Fibroblast of lung (primary cell): ENCODE results near the gene FOXL3. TPM values are rescaled to one million over a fixed set of nuclear protein-coding genes. Genes with fewer than 3 reads are reported as not detected.

Experiments
- DNase-seq, 2 donors: peaks; one replicate each; pipeline versions ENCODE4 v3.0.0 to v3.0.0-alpha.2; 2010; ENCODE audit warnings: low read depth in 2 of 2
- H2AFZ ChIP-seq: 2 replicates; pipeline ENCODE4 v1.5.1; 2012; ENCODE audit warnings: low read length, control low read depth, inconsistent platforms
- H3K27ac ChIP-seq: 2 replicates; pipeline ENCODE4 v1.5.1; 2011; ENCODE audit warnings: low read length, control low read depth; ENCODE audit not compliant: insufficient read depth
- H3K27me3 ChIP-seq: 2 replicates; pipeline ENCODE4 v1.5.1; 2011; ENCODE audit warnings: mild to moderate bottlenecking, low read length; ENCODE audit not compliant: control insufficient read depth, insufficient read depth
- H3K36me3 ChIP-seq: 2 replicates; pipeline ENCODE4 v1.5.1; 2011; ENCODE audit warnings: low read length; ENCODE audit not compliant: control insufficient read depth, insufficient read depth
- H3K4me1 ChIP-seq: 2 replicates; pipeline ENCODE4 v1.5.1; 2011; ENCODE audit warnings: low read length; ENCODE audit not compliant: control insufficient read depth, insufficient read depth; ENCODE audit errors: extremely low read depth
- H3K4me2 ChIP-seq: 2 replicates; pipeline ENCODE4 v1.5.1; 2011; ENCODE audit warnings: low read length, control low read depth; ENCODE audit not compliant: insufficient read depth; ENCODE audit errors: extremely low read depth
- H3K4me3 ChIP-seq, 4 experiments: fragments of 200-600 bp in 1 of 4; sonication (generic) in 1 of 4; replicated peaks in 1 of 4; 2 replicates each; pipeline ENCODE4 v1.5.1; 2011 to 2016; ENCODE audit warnings: low read length in 4 of 4, low read depth in 3 of 4, mild to moderate bottlenecking in 3 of 4, control low read depth in 2 of 4, inconsistent platforms in 1 of 4, mixed read lengths in 1 of 4; ENCODE audit not compliant: insufficient read depth in 1 of 4; ENCODE audit errors: control extremely low read depth in 1 of 4
- H3K79me2 ChIP-seq: 2 replicates; pipeline ENCODE4 v1.5.1; 2012; ENCODE audit warnings: mild to moderate bottlenecking, low read length, inconsistent platforms; ENCODE audit not compliant: control insufficient read depth, insufficient read depth
- H3K9ac ChIP-seq: 2 replicates; pipeline ENCODE4 v1.5.1; 2011; ENCODE audit warnings: mild to moderate bottlenecking, low read length, control low read depth; ENCODE audit not compliant: insufficient read depth
- H3K9me3 ChIP-seq: 2 replicates; pipeline ENCODE4 v1.5.1; 2012; ENCODE audit warnings: low read depth, low read length; ENCODE audit not compliant: control insufficient read depth, insufficient read depth
- H4K20me1 ChIP-seq: 2 replicates; pipeline ENCODE4 v1.5.1; 2011; ENCODE audit warnings: low read length; ENCODE audit not compliant: control insufficient read depth, insufficient read depth; ENCODE audit errors: extremely low read depth
- EZH2 ChIP-seq: IDR thresholded peaks from 2 replicates; pipeline ENCODE4 v1.5.1; 2012; ENCODE audit warnings: low read length, control low read depth, mild to moderate bottlenecking; ENCODE audit errors: missing control alignments
- polyA plus RNA-seq, 2 donors: library from polyadenylated mRNA; depleted of rRNA in 1 of 2; stranded (reverse) in 1 of 2; unstranded in 1 of 2; fragments of >200 nt; gene quantifications; 2 replicates each; pipeline ENCODE4 v1.2.1, GENCODE V29; 2011 to 2012; ENCODE audit warnings: missing spikeins in 1 of 2
- total RNA-seq: library from RNA; depleted of rRNA; stranded (reverse); fragments of >200 nt; gene quantifications from 2 replicates; pipeline ENCODE4 v1.2.1, GENCODE V29; 2014
- TF ChIP-seq, protein P1 (sequence below), 2 donors: IDR thresholded peaks in 1 of 2; conservative IDR thresholded peaks in 1 of 2; 1 replicate in 1 of 2; 2 replicates in 1 of 2; pipeline ENCODE4 v1.5.1; 2011 to 2012; ENCODE audit warnings: low read length in 2 of 2, control low read depth in 1 of 2, inconsistent platforms in 1 of 2, low read depth in 1 of 2, mild to moderate bottlenecking in 1 of 2

FOXL3 gene
- total and polyA plus RNA-seq, 2 donors (not counting 1 experiment from before 2014, with no cell fraction given), result not detected

DNA sequence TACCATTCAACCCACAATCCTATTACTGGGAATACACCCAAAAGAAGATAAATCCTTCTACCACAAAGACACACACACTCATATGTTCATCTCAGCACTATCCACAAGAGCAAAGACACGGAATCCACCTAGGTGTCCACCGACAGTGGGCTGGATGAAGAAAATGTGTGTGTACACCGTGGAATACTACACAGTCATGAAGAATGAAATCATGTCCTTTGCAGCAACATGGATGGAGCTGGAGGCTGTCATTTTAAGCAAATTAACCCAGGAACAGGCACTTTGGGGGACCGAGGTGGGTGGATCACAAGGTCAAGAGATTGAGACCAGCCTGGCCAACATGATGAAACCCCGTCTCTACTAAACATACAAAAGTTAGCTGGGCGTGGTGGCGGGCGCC lies 8.3 kb upstream of the FOXL3 start:
- TF ChIP-seq, protein P1, sequence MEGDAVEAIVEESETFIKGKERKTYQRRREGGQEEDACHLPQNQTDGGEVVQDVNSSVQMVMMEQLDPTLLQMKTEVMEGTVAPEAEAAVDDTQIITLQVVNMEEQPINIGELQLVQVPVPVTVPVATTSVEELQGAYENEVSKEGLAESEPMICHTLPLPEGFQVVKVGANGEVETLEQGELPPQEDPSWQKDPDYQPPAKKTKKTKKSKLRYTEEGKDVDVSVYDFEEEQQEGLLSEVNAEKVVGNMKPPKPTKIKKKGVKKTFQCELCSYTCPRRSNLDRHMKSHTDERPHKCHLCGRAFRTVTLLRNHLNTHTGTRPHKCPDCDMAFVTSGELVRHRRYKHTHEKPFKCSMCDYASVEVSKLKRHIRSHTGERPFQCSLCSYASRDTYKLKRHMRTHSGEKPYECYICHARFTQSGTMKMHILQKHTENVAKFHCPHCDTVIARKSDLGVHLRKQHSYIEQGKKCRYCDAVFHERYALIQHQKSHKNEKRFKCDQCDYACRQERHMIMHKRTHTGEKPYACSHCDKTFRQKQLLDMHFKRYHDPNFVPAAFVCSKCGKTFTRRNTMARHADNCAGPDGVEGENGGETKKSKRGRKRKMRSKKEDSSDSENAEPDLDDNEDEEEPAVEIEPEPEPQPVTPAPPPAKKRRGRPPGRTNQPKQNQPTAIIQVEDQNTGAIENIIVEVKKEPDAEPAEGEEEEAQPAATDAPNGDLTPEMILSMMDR (conservative IDR thresholded peaks at IDR 0.05 in 1 of 2, IDR thresholded peaks at IDR 0.05 in 1 of 2; ENCODE audit: low read depth in 1 of 2, low read length in 2 of 2), result no peak
- TF ChIP-seq EZH2, result no peak
- Histone ChIP-seq H3K4me2 (no peak overlapping the region), H3K4me1 (no peaks in the 10 kb centered on the region), H3K79me2 (no peaks in the 10 kb centered on the region), H2AFZ (no peak overlapping the region), H3K9me3 (no peaks in the 10 kb centered on the region), H3K9ac (no peak overlapping the region), H3K27me3 (peaks cover 6% of the 10 kb centered on the region), H3K4me3 (no peak overlapping the region), H4K20me1 (no peaks in the 10 kb centered on the region), H3K36me3 (no peaks in the 10 kb centered on the region), H3K27ac (no peak overlapping the region)
- DNase-seq, result no peak

DNA sequence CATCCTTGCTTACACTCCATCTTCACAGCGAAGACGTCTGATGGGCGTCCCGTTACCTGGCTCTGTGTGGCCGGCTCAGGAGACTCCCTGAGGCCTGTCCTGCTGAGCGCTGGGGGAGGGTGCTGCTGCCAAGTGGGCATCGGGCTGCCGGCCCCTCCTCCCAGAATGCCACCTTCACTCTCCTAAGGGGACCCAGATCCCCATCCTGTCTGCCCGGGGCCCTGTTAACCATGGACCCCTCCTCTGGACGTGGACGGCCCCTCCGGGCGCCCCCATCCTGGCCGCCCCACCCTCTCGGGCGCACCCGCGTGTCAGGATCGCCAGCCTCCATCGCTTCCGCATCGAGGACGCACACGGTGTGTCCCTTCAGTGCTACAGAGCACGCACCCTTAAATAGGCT lies 7.3 kb upstream of the FOXL3 start:
- Histone ChIP-seq H3K36me3 (no peaks in the 10 kb centered on the region), H3K4me1 (no peaks in the 10 kb centered on the region), H3K4me3 (no peak overlapping the region), H4K20me1 (no peaks in the 10 kb centered on the region), H3K9ac (no peak overlapping the region), H2AFZ (no peak overlapping the region), H3K27ac (no peak overlapping the region), H3K4me2 (no peak overlapping the region), H3K79me2 (no peaks in the 10 kb centered on the region), H3K9me3 (no peaks in the 10 kb centered on the region), H3K27me3 (peaks cover 6% of the 10 kb centered on the region)
- TF ChIP-seq, protein P1 (conservative IDR thresholded peaks at IDR 0.05 in 1 of 2, IDR thresholded peaks at IDR 0.05 in 1 of 2; ENCODE audit: low read depth in 1 of 2, low read length in 2 of 2), result no peak
- TF ChIP-seq EZH2, result no peak
- DNase-seq, result no peak

DNA sequence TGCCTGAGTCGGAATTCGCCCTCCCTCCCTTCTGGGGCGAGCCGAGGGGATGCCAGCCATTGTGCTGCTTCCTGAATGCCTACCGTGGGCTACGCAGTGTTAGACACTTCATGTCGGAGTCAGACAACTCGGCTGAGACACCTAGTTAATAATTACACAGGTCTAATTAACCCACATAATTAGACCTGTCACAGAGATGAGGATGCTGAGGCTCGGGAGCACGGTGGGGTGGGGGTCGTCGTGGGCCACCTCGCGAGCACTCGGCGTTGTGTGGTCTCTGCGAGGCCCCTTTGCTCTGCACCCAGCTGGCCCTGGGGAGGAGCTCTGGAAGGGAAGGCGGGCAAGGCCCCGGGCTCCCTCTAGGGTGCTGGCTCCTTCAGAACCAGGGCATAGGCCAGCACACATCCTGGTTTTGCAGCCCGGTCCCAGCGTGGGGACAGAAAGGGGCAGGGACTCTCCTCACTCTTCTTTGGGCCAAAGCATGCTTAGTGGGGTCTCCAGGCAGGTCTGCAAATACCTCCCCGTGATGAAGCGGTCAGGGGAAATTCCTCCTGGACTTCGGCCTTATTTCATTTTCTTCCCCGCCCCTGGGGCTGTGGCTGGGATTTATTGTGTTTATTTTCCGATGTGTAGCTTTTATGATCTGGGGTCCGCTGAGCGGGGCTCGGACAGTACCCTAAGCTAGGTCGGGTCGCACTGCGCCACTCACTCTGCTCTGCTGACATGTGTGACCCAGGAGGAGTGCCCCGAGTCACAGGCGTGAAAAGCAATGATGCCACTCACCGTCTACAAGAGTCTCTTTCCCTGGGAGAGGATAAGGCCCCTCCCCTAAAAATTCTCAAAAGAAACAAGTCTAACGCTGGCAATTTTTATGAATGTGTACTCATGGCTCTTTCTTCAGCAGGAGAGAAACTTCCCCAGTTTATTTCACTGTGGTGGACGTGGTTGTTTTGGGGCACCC lies 4.9 kb upstream of the FOXL3 start:
- no peak for DNase-seq
- TF ChIP-seq, protein P1 (conservative IDR thresholded peaks at IDR 0.05 in 1 of 2, IDR thresholded peaks at IDR 0.05 in 1 of 2; ENCODE audit: low read depth in 1 of 2, low read length in 2 of 2), result no peak
- no peak for TF ChIP-seq EZH2
- H3K9me3 ChIP-seq, result no peaks in the 10 kb centered on the region

More for the DNA sequence above, 4.9 kb upstream of the FOXL3 start:
- Histone ChIP-seq H3K27me3 (peaks cover 19% of the 10 kb centered on the region), H3K4me2 (no peak overlapping the region), H3K79me2 (no peaks in the 10 kb centered on the region), H3K9ac (no peak overlapping the region), H3K4me3 (no peak overlapping the region), H2AFZ (no peak overlapping the region), H3K4me1 (no peaks in the 10 kb centered on the region), H3K36me3 (no peaks in the 10 kb centered on the region), H4K20me1 (no peaks in the 10 kb centered on the region), H3K27ac (no peak overlapping the region)
